Parathyroid adenoma (tissue), 2 donors: Measurements from ENCODE around the gene KBTBD4.
A peak's percentile ranks its signal among the peaks of the same experiment; 100 is the strongest.
"Not testable (repeated sequence)": the region's sequence is repeated elsewhere in the genome, so short reads cannot be mapped to it uniquely, and the experiment has no call there.

Experiments used
- H2AFZ ChIP-seq: fragments of 300-600 bp; sonication (generic); one replicate; pipeline ENCODE4 v1.7.0; 2017; ENCODE audit warnings: antibody characterized with exemption, mild to moderate bottlenecking
- H3K27ac ChIP-seq: fragments of 300-600 bp; sonication (generic); one replicate; pipeline ENCODE4 v1.7.0; 2017
- H3K27me3 ChIP-seq: fragments of 300-600 bp; sonication (generic); one replicate; pipeline ENCODE4 v1.7.0; 2017; ENCODE audit warnings: low read length; ENCODE audit not compliant: control insufficient read depth, insufficient read depth
- H3K36me3 ChIP-seq: fragments of 300-600 bp; sonication (generic); one replicate; pipeline ENCODE4 v1.7.0; 2017; ENCODE audit warnings: low read length; ENCODE audit not compliant: control insufficient read depth, insufficient read depth
- H3K4me1 ChIP-seq: fragments of 300-600 bp; sonication (generic); one replicate; pipeline ENCODE4 v1.7.0; 2017; ENCODE audit warnings: control low read depth
- H3K4me2 ChIP-seq: fragments of 300-600 bp; sonication (generic); one replicate; pipeline ENCODE4 v1.7.0; 2017; ENCODE audit warnings: low read length
- H3K4me3 ChIP-seq: fragments of 300-600 bp; sonication (generic); one replicate; pipeline ENCODE4 v1.7.0; 2017; ENCODE audit warnings: low read depth, low read length
- H3K79me2 ChIP-seq: fragments of 300-600 bp; sonication (generic); one replicate; pipeline ENCODE4 v1.7.0; 2017; ENCODE audit warnings: control low read depth
- H3K9ac ChIP-seq: fragments of 300-600 bp; sonication (generic); one replicate; pipeline ENCODE4 v1.7.0; 2017; ENCODE audit warnings: mild to moderate bottlenecking
- H3K9me3 ChIP-seq: fragments of 300-600 bp; sonication (generic); one replicate; pipeline ENCODE4 v1.7.0; 2017; ENCODE audit warnings: low read length; ENCODE audit not compliant: control insufficient read depth
- CTCF ChIP-seq: fragments of 300-600 bp; sonication (generic); IDR thresholded peaks from one replicate; pipeline ENCODE4 v1.7.0; 2017; ENCODE audit warnings: antibody characterized with exemption, mild to moderate bottlenecking
- donor health status: primary hyperparathyroidism.

KBTBD4 gene

GRCh38 chr11:47560426-47560825, 18.3 kb downstream of the KBTBD4 start:
- Histone ChIP-seq H3K9ac (no peak overlapping the region), H3K4me2 (no peak overlapping the region), H3K4me3 (no peak overlapping the region), H3K27ac (no peak overlapping the region), H3K27me3 (no peaks in the 10 kb centered on the region), H3K4me1 (no peaks in the 10 kb centered on the region), H3K9me3 (no peaks in the 10 kb centered on the region), H3K79me2 (no peaks in the 10 kb centered on the region), H3K36me3 (no peaks in the 10 kb centered on the region), H2AFZ (no peak overlapping the region)
- no peak for TF ChIP-seq CTCF

- no peaks in the 10 kb centered on the region for H3K27me3 ChIP-seq
- H3K4me3 ChIP-seq = no peak overlapping the region
- no peak overlapping the region for H3K4me2 ChIP-seq
- H3K9ac ChIP-seq = no peak overlapping the region
- no peaks in the 10 kb centered on the region for H3K36me3 ChIP-seq
- no peaks in the 10 kb centered on the region for H3K9me3 ChIP-seq
- no peak overlapping the region for H3K27ac ChIP-seq
- no peaks in the 10 kb centered on the region for H3K4me1 ChIP-seq
- H2AFZ ChIP-seq = no peak overlapping the region
- no peaks in the 10 kb centered on the region for H3K79me2 ChIP-seq
- no peak for TF ChIP-seq CTCF
Measured at GRCh38 chr11:47558695-47559094, 20.1 kb downstream of the KBTBD4 start.

- not testable (repeated sequence) for H3K9me3 ChIP-seq, H3K4me1 ChIP-seq, H2AFZ ChIP-seq, H3K9ac ChIP-seq, H3K36me3 ChIP-seq, H3K79me2 ChIP-seq, H3K27ac ChIP-seq, H3K4me2 ChIP-seq, H3K4me3 ChIP-seq, H3K27me3 ChIP-seq
Measured at GRCh38 chr11:47557004-47557403, 21.8 kb downstream of the KBTBD4 start.

GRCh38 chr11:47553406-47553743, 25.4 kb downstream of the KBTBD4 start:
- TF ChIP-seq CTCF = no peak
- H3K4me3 ChIP-seq = no peak overlapping the region
- peaks cover 21% of the 10 kb centered on the region for H3K79me2 ChIP-seq
- H2AFZ ChIP-seq = peak overlapping the region; percentile 76
- no peaks in the 10 kb centered on the region for H3K9me3 ChIP-seq
- H3K4me2 ChIP-seq = peak overlapping the region; percentile 58
- H3K27me3 ChIP-seq = no peaks in the 10 kb centered on the region
- H3K9ac ChIP-seq = no peak overlapping the region
- peaks cover 3% of the 10 kb centered on the region for H3K4me1 ChIP-seq
- H3K27ac ChIP-seq = no peak overlapping the region
- no peaks in the 10 kb centered on the region for H3K36me3 ChIP-seq

- Histone ChIP-seq H3K27ac (peak within 1 kb of the TSS; percentile 75), H3K79me2 (peaks cover 26% of the 10 kb centered on the region), H3K4me2 (peak within 1 kb of the TSS; percentile 60), H3K9ac (peak within 1 kb of the TSS; percentile 89), H2AFZ (peak within 1 kb of the TSS; percentile 76), H3K4me3 (peak within 1 kb of the TSS; percentile 68), H3K27me3 (no peaks in the 10 kb centered on the region), H3K9me3 (no peaks in the 10 kb centered on the region), H3K4me1 (peaks cover 3% of the 10 kb centered on the region), H3K36me3 (no peaks in the 10 kb centered on the region)
- peak; percentile 78 for TF ChIP-seq CTCF
Measured at GRCh38 chr11:47552566-47553405, 26.0 kb downstream of the KBTBD4 start, which contains the start of gene CELF1. Gene CELF1 (minus strand): TSS chr11:47553132. CDS start chr11:47499523, 53,609 bp downstream.
